Putamen (tissue), 1 donor: ENCODE data around the gene WDR41.
"Not testable (repeated sequence)": the region's sequence is repeated elsewhere in the genome, so short reads cannot be mapped to it uniquely, and the experiment has no call there.

Experiments used
- DNase-seq: peaks from one replicate; pipeline ENCODE4 v3.0.0-alpha.2; 2016; ENCODE audit warnings: low spot score

WDR41 gene

DNA sequence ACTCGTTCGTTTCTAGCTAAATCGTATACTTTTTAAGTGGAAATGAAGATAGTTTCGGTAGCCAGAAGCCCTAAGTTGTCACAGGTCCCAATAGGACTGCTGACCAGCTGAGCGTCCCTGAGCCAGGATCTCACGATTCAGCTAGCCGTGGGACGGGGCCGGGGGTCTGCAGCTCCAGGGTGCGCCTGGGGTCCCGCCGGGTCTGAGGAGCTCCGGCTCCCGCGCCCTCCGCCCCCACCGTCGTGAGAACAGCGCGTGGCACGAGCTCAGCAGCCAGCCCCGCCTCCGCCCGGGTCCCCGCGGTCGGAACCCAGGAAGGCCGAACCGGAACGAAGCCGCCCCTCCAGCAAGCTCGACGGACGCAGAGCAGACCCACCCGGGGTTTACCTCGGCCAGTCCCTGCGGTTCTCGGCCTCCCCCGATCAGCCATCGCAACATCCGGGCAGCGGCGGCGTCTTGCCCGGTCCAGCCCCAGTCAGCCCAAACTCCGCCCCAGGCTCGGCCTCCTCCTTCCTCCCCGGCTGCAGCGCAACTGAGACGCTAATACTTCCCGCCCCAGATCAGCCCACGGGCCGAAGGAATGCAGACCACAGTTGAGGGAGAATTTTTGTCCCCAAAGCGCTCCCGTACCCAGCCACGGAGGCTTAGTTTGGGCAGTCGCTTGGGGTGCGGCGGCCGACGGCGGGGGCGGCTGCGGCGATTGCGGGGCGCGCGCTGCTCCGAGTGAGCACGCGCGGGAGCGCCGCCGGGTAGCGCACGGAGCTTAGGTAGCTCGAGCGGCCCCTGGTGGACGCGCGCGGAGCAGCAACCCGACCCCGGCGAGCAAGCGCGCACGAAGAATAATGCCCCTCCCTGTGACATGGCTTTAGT lies at the start of gene WDR41:
Gene WDR41, minus strand, starts transcription at position 534 of the 870 bp plus-strand sequence. Its CDS starts 96 bp downstream, at position 438.
- DNase-seq, result peak; percentile 92

- no peak for DNase-seq
These were observed 39.2 kb upstream of the WDR41 start for GRCh38 chr5:77531297-77531696.

DNA sequence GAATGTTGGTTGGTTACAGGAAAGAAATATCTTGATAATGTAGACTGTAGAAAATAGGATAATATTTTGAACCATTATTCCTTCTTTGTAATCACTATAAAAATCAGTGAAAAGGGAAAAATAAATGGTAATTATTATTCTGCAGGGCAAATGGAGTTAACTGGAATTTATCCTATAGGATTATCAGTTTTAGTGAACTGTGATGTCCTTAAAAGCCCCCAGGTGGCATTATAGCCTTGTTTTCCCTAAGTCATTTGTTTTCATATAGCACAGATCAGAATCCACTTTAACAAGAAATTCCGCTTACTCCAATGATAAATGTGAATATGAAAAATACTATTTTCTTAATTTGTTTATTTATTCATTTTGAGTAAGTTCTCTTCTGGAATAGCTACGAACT lies 26.2 kb upstream of the WDR41 start:
- no peak for DNase-seq

GRCh38 chr5:77514457-77514856 lies 22.3 kb upstream of the WDR41 start:
- no peak for DNase-seq

GRCh38 chr5:77513321-77513720 lies 21.2 kb upstream of the WDR41 start:
- DNase-seq, result no peak

DNA sequence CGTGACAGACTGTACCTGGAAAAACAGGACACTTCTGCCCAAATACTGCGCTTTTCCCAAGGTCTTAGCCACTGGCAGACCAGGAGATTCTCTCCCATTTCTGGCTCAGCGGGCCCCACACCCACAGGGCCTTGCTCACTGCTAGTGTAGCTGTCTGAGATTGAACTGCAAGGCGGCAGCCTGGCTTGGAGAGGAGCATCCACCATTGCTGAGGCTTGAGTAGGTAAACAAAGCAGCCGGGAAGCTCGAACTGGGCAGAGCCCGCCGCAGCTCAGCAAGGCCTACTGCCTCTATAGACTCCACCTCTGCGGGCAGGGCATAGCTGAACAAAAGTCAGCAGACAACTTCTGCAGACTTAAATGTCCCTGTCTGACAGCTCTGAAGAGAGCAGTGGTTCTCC lies 9.0 kb upstream of the WDR41 start:
- not testable (repeated sequence) for DNase-seq

GRCh38 chr5:77499973-77500372 lies 7.9 kb upstream of the WDR41 start:
- DNase-seq, result no peak

DNA sequence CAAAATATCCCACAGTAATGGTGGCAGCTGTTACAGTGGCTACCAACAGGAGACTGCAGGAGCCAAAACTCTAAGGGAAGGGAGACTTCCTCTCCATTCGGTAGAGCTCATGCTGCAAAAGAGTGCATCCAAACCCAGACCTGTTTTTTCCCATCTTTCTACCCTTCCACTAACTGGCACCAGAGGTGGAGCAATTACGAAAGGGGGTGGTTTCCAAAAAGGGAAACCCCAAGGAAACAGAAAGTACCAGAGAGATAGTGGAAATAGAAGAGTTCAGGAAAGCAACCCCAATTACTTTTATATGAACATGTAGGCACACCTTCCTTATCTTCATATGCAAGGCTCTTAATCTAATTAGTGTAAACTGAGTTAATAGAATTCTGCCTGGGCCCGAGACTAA lies 7.3 kb upstream of the WDR41 start:
- peak; percentile 34 for DNase-seq

- no peak for DNase-seq
These were observed 6.8 kb upstream of the WDR41 start for GRCh38 chr5:77498952-77499351.

- no peak for DNase-seq
These were observed 2.8 kb upstream of the WDR41 start for GRCh38 chr5:77494935-77495334.

DNA sequence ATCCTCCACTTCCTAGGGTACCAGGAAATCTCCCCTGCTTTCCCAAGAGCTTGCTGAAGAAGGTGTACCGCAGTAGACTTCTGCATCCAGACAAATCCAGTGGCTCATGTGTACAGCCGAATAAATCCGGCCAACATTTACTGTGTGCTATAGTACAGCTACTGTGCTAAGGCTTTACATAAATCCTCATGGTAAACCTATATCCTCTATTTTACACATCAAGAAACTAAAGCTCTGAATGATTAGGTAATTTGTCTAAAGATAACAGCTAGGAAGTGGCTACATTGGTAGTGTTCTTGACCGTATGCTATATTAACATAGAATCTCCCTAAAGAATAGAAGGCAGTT lies 511 bp upstream of the WDR41 start:
- DNase-seq, result no peak

- DNase-seq, result not testable (repeated sequence)
These were observed 1.3 kb downstream of the WDR41 start for GRCh38 chr5:77490741-77491344.

DNA sequence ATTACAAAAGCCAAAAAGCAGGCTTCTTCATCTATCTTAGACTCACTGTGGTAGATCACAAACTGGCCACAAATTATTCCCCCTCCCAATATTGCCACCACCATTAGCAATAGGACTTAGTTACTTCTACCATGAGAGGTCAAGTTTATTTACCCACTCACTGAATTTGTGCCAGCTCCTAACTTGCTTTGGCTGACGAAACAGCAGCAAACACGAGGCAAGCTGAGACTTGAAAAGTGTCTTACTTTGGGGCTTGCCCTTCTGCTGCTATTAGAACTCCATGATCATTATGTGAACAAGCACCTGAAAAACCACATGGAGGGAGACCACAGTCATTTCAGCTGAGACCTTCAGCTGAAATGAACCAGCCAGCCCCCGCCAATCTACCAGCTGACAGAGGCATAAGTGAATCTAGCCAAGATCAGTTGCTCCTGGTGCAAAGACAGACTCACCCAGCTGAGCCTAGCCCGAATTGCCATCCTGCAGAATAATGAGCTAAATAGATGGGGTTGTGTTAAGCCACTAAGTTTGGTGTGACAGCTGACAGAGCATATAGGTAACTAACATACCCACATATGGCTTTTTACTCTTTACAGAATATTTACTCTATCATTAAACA lies 5.7 kb downstream of the WDR41 start:
- DNase-seq, result no peak

DNA sequence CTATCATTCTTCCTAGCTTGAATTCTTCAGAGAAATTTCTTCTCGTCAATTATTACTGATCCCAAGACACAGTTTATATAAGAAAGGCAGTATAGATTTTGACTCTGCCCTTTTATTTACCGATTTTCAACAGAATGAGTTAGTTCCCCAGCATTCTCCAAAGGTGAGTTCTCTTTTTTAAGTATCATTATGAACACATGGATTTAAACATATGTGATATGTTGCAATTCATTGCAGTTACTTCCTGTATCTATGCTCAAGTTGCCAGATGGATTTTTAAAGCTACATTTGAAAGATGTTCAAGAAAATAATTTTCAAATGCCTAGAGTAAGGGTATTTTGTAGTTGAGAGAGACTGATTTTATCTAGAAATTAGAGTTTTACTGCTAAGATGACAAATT lies 8.4 kb downstream of the WDR41 start:
- DNase-seq, result no peak

DNA sequence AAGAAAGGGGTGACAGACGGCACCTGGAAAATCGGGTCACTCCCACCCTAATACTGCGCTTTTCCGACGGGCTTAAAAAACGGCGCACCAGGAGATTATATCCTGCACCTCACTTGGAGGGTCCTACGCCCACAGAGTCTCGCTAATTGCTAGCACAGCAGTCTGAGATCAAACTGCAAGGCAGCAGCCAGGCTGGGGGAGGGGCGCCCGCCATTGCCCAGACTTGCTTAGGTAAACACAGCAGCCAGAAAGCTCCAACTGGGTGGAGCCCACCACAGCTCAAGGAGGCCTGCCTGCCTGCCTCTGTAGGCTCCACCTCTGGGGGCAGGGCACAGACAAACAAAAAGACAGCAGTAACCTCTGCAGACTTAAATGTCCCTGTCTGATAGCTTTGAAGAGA lies 17.1 kb downstream of the WDR41 start:
- DNase-seq, result not testable (repeated sequence)

DNA sequence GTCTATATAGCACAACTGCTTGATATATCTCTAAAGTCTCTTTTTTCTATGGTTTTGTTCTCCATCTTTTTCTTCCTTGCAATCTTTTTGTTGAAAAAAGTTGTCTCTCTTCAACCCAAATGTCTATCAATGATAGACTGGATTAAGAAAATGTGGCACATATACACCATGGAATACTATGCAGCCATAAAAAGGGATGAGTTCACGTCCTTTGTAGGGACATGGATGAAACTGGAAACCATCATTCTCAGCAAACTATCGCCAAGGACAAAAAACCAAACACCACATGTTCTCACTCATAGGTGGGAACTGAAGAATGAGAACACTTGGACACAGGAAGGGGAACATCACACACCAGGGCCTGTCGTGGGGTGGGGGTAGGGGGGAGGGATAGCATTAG lies 23.2 kb downstream of the WDR41 start:
- not testable (repeated sequence) for DNase-seq

DNA sequence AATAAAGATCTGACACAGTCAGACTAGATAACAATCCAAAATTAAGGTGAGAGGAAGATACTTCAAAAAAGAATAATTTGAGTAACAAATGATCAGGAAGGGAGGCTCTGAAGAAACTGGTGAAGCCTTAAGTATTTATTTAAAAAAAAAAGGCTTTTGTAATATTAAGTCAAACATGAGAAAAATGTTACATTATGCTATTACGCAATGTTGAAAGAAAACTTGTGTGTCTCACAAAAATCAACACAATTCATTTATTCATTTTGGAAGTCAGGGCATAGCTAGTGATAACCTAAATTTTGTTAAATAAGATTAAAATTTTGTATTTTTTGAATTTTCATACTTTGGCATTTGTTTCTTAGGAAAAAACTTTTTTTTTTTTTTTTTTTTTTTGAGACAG lies 28.2 kb downstream of the WDR41 start:
- no peak for DNase-seq

DNA sequence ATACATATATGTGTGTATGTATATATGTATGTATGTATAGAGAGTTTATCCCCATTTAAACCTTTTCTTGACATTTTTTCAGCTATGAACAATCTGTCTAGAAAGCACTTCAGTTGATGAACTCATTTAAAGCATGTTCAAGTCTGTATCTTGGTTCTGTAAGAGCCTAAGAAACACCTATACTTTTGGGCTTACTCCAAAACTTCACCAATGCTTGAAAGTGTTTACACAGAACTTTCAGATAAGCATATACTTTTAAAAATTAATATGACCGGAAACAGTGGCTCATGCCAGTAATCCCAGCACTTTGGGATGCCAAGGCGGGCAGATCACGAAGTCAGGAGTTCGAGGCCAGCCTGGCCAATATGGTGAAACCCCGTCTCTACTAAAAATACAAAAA lies 30.8 kb downstream of the WDR41 start:
- no peak for DNase-seq

GRCh38 chr5:77454123-77454522 lies 38.0 kb downstream of the WDR41 start:
- no peak for DNase-seq

DNA sequence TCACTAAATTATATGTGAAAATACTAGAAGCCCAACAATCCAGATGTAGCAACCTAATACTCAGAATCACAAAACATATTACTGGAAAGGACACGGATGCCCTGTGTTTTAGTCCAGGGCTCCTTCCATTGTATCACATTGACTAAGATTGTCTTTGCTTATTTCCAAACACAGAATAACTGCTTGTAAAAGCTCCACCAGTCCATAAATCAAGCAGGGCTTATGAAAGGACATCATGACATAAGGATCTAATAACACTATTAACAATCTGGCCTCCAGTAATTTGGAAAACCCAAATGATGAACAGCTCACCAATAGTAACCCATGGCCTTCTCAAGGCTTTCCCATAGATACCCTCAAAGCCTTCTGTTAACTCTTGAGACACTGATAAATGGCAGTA lies 39.8 kb downstream of the WDR41 start:
- DNase-seq, result no peak

DNA sequence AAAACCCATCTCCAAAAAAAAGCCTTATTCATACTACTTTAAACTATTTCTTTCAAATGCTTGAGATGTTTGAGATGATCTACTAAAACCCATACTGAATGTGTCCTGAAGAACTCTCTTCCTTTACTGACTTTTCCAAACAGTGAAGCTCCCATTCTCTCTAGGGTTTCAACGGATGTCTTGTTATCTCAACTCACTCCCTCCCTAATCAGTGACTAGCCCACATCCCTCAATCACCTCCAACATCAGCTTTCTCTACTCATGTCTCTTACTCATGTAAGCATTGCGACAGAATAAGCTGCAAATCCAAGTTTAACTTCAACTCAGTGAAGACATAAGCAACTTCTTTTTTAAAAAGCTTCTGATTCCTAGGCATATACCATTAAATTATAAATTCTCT lies 42.1 kb downstream of the WDR41 start:
- no peak for DNase-seq

DNA sequence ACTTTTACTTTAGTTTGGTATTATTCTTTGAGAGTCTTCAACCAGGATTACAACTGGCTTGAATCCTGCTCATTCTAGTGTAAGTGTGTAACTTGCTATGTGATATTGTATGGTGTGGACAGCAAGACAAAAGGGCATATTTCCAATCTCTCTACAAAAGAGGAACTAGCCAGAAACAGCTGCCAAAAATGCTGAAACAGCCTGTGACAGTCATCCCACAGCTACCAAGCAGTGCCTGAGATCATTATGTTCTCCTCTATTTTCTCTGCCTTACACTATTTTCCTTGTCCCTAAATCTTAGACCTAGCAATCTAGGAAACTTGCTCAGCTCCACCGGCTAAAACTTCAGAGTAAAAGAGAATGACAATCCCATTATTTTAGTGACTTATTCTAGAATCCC lies 42.8 kb downstream of the WDR41 start:
- DNase-seq, result no peak

DNA sequence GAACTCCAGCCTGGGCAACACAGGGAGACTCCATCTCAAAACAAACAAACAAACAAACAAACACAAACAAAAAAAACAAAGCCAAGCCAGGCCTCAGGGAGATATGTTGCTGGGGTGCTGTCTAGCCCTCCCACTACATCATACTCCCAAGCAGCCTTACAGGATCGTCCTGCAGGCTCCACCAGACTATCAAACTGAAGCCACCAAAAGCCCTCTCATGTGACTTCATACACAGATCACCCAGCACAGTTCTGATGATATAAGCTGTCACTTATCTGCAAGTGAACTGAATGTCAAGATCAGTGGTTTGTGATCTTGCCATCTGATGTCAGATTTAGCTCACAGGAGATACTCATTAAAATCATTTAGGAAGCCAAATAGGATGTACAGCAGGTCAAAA lies 43.3 kb downstream of the WDR41 start:
- no peak for DNase-seq
